DMS153 (cell line): Measurements from ENCODE around the gene SMAD1.
"Not testable (repeated sequence)": the region's sequence is repeated elsewhere in the genome, so short reads cannot be mapped to it uniquely, and the experiment has no call there.

Source experiments
- DNase-seq: peaks from one replicate; lab custom pipeline; 2025; lab: John Stamatoyannopoulos, UW

Gene SMAD1

DNA sequence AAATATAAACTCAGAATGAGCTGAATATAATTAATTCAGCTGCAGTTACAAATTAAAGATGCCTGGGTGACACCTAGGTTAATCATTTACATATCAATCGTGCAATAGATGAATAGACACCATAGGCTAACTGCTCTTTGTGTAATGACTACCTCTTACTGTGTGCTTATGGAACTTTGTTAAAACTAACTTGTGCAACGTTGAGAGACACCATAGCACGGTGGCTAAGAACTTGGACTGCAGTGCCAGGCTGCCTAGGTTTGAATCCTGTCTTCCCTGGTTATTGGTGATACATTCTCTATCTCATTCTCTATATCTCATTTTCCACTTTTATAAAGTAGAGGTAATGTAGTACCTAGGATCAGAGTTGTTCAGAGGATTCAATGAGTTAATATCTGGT is 46.9 kb downstream of the SMAD1 start:
- no peak for DNase-seq

DNA sequence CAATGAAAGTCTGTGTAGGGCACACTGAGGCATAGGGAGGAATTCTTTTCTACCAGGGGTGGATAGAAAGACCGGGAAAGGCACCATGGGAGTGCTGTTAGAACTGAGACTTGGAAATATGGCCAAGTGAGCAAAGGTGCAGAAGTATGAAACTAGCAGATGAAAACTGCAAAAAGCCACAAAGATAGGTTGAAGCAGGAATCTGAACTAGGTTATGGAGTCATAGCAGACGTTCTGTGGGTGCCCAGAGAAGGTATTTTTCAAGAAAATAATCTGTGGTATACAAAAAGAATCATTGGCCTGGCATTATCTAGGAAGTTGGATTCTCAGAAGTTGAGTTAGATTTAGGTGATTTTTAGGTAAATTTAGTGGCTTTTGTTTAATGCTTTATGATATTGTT is 48.5 kb downstream of the SMAD1 start:
- DNase-seq, result no peak

DNA sequence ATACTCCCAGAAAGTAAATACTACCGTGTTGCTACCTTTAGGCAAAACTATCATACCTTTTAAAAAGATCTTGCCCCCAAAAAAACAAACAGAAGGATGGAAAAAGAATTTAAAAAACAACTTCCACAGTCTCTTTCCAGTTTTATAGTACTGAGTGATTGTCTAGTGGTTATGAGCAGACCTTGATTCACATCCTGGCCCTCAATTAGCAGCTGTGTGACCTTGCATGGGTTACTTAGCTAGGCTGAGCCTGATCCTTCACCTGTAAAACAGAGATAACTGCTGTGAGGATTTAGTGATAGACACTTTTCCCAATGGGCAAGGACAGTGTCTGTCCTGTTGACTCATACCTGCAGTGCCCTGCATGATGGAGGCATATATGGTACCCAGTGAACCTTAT is 49.0 kb downstream of the SMAD1 start:
- DNase-seq, result no peak

DNA sequence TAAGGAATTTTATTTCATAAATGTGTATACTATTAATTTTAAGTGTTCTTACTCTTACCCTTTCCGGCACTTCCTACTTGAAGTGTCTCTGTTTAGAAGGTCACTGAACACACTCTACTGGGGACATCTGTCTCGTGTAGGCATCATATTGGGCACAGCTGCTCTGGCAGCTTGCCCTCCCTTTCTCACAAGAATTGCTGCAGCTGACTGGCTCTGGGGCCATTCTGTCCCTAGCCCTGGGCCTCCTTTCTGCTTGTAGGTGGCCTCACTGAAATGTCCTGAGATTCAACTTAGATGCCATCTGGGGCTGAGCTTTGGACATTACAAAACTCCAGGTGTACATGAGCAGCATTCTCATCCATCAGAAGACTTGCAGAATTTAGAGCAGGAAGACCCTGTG is 49.6 kb downstream of the SMAD1 start:
- no peak for DNase-seq

DNA sequence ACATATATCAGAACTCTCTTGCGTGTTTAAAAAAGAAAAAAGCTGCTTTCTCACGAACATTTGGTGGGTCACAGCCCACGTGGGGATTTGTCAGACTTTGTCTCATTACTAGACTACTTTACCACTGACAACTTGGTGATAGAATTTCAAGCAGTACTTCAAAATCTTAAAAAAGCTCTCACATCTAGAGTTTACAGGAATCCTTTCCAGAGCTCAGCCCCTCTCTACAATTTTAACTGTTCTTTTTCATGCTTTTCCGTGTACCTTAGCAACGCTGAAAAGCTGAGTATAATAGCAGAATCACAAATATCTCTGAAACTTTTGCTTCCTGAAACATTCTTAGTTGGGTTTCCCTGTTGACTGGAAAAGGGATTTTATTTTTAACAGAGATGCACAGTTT is 50.2 kb downstream of the SMAD1 start:
- no peak for DNase-seq

DNA sequence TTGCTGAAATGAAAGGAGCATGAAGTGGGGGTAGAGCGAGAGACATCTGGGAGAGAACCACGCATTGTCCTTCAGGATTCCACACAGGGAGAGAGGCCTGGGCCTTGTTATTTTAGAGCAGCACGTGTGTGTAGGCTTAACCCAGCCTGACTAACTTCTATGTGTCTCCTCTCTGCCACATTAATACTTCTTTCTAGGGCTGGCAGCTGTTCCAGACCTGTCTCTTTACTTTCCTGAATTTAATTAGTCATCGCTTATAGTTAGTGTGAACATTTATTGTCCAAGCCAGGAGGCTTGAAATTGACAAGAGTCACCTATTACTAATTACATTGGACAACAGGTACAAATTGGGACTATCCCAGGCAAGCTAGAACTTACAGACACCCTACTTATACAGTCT is 51.3 kb downstream of the SMAD1 start:
- no peak for DNase-seq

DNA sequence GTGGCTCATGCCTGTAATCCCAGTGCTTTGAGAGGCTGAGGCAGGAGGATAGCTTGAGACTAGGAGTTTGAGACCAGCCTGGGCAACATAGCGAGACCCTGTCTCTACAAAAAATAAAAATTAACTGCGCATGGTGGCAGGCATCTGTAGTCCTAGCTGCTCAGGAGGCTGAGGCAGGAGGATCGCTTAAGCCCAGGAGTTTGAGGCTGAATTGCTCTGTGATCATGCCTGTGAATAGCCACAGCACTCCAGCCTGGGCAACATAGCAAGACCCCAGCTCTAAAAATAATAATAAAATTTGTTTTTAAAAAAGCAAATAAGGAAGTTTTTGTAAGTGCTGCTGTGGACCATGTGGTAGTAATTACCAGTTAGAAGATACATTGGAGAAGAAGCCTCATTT is 51.8 kb downstream of the SMAD1 start:
- not testable (repeated sequence) for DNase-seq

DNA sequence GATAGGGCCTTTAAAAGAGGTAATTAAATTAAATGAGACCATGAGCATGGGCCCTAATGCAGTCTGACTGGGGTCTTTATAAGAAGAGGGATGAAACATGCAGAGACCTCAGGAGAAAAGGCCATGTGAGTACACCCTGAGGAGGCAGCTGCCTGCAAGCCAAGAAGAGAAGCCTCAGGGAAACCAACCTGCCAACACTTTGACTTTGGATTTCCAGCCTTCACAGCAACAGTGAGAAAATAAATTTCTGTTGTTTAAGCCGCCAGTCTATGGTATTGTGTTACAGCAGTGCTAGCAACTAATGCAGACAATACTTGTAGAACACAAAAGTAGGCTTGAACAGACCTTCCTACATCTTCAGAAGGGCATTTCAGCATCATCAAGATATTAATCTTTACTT is 52.3 kb downstream of the SMAD1 start:
- DNase-seq, result no peak

DNA sequence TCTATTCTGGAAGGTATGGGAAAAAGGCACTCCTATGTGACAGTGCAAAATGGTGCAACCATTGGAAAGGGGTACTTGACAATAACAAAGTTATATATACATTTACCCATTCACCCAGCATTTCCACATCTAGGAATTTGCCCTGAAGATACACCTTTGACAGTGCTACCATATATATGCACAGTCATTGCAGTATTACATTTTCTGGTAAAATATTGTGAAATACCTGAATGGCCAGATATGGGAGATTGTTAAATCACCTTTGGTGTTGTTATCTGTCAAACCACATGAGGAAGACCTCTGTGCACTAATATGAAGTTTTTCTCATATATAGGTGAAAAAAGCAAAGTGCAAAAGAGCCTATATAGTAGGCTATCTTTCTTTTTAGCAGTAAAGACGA is 53.5 kb downstream of the SMAD1 start:
- no peak for DNase-seq

DNA sequence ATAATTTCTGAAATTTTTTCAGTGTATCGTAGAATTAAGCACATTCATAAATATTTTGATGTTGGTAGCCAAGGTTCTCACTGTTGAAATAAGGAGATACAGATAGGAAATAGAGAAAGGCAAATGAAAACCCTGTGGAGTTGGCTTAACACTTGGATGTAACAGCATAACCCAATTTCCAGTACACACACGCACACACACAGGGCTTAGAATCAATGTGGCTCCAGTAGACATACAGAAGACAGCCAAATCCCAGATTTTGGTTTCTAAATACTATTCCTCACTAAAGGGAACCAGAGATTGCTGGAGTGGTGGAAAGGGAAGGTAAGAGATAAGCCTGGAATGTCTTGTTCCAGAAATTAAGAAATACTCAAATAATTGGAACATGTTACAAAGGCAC is 54.4 kb downstream of the SMAD1 start:
- no peak for DNase-seq

DNA sequence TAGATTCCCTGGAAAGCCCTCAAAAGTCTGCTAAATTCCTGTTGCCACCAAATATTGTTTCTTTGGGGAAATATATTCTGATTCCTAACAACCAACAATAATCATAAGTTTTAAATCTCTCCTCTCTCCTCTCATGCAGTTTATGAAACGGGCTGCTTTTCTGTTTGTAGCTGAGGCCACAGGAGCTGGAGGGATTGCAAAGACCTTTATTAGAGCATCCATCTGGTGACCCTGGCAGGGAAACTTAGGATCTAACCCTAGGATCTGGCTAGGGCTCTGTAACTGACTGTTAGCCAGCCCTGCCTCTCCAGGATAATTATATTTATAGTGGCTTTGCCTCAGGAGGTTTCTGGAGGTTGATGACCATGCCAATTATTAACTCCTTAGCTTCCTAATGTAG is 56.9 kb downstream of the SMAD1 start:
- no peak for DNase-seq

DNA sequence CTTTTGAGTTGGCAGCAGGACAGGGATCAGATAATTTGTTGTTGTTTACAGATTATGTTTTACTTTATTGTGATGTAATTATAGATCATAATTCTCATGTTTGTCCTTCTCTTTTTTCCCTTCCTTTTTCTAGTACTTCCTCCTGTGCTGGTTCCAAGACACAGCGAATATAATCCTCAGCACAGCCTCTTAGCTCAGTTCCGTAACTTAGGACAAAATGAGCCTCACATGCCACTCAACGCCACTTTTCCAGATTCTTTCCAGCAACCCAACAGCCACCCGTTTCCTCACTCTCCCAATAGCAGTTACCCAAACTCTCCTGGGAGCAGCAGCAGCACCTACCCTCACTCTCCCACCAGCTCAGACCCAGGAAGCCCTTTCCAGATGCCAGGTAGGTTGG is 58.0 kb downstream of the SMAD1 start:
- no peak for DNase-seq

DNA sequence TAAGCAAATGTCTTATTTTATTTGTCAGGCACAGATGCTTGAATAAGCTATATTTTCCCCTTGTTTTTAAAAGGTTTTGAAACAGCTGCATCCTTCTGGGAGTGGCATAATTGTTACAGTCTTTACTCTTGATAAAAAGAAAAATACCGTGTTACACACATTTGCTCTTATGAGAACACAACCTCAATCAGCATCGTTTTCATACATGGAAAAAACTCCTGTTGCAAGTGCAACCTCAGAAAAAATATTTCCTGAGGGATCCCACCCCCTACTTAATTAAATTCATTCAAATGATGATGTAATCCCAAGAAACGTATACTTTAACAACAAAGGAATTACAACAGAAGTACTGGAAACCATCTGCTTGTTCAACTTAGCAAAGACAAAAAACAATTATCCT is 58.6 kb downstream of the SMAD1 start:
- no peak for DNase-seq

DNA sequence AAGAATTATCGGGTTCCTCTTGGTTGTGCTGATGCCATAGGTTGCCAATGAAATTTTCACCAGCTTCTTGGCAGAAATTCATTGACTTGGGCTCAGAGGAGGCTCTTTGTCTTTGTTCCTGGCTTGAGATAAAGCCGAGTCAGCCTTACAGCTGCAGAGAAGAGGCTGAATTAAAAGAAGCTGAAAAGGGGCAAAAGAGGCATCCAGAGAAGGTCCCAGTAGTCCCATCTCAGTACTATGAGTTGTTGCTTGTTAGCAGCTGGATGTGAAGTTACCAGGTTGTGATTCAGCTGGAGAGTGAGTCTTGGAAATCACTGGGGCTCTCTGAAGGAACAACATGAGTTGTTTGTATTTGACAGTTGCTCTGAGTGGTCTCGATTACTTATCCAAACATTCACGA is 59.7 kb downstream of the SMAD1 start:
- no peak for DNase-seq

DNA sequence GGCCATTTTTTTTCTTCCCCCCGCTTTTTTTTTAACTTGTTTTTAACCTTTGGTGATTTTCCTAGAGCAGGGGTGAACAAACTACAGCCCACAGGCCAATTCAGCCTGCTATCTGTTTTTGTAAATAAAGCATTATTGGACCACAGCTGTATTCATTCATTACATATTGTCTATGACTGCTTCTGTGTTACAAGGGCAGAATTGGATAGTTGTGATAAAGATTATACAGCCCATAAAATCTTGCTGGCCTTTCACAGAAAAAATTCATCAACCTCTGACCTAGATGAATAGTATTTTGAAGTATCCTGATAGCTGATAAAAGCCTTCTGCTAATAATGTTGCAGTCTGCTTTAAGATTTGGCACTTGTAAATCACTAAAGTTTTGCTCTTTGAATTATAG is 63.4 kb downstream of the SMAD1 start:
- DNase-seq, result no peak

DNA sequence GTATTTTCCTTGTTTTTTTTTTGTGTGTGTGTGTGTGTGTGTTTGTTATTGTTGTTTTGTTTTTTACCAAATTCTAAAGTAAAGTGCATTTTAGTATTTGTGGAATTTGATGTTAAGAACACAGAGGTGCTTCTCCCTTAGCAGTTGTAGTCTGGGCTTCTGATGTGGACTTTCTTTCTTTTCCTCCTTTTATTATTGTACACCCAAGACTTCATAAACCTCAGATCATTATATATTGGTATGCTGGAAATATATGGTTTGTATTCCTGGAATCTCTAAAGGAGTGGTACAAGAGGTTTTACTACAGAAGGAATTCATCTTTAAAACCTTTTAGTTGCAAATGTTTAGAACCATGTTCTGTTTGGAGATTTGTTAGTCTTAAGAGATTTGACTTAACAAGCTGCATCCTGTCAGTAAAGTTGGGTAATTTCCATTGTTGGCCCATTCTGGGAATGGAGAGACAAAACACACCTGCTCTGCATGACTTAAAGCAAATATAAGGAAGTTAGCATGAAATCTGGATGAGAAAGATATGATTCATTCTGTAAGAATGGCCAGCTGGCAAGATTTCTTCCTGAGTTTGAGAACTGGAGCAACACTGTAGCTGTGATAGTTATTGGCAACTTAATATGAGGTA is 64.0 kb downstream of the SMAD1 start:
- DNase-seq, result peak; percentile 4

DNA sequence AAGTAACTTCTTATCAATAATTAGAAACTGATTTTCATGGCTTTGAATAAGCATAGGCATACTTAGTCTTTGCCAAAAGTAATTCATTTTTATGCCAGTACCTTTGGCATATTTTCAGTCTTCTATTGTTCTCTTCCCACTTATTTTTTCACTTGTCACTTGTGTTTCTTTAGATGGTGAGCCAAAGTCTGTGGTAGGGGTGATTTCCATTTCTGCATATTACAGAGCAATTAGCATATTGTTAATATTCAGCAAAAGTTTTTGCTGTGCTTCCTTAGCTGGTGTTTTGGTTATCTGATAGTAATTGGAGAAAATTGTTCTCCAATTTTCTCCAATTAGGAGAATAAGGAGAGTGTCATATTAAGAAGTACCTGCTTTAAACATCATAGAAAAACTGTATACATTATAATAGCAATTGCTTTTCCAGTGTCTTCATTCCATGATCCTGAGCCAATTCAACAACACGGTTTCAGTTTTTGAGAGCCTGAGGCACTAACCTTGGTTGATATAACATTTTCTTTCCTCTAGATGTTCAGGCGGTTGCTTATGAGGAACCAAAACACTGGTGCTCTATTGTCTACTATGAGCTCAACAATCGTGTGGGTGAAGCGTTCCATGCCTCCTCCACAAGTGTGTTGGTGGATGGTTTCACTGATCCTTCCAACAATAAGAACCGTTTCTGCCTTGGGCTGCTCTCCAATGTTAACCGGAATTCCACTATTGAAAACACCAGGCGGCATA is 64.7 kb downstream of the SMAD1 start:
- DNase-seq, result no peak

DNA sequence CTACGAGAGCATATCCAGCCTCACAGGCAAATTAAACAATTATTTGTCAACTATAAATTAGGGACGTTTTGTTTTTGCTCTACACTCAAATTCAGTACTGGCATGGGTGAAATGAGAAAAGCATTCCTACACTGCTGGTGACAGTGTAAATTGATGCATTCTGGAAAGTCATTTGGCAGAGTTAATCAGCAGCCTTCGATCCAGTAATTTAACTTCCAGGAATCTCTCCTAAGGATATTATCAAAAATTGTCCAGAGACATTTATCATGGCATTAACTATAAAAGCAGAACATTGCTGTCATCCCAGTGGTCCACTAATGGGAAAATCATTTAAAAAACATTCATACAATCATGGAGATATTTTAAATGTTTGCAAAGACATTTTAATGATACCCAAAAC is 70.0 kb downstream of the SMAD1 start:
- no peak for DNase-seq

DNA sequence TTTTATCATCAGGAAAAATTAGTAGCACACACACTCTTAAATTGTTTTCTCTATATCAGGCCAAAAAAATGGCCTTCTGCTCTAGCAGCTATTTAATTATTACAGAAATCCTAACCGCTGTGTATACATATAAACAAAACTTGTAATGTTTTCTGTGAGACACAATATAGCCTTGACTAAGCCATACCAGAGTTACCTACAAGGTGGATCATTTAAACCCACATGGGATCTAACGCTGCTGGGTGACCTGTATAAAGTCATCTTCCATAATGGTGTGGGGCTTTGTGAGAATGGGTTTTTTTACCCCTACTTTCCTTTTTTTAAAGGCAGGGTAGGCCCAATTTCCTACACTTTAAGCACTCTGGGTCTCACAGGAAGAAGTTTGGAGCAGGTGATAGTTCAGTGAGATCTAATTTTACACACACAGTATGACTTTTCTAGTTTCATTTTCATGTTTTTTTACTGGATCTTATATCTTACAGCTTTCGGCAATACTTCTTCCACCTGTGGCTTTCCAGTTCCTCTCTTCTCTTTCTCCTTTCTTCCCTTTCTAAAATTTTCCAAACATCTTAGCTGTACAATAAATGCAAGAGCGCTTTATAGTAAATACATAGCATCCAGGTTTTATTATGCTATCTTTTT is 70.6 kb downstream of the SMAD1 start:
- DNase-seq, result no peak

DNA sequence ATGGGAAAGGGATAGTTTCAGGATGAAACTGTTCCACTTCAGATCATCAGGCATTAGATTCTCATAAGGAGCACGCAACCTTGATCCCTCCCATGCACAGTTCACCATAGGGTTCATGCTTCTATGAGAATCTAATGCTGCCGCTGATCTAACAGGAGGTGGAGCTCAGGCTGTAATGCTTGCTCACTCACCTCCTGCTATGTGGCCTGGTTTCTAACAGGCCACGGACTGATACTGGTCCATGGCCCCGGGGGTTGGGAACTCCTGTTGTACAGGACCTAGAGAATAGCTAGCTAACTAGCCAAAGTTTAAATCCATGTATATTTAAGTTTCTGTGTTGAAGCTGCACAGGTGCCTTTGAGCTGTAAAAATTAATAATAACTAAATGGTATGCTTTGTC is 71.7 kb downstream of the SMAD1 start:
- no peak for DNase-seq

DNA sequence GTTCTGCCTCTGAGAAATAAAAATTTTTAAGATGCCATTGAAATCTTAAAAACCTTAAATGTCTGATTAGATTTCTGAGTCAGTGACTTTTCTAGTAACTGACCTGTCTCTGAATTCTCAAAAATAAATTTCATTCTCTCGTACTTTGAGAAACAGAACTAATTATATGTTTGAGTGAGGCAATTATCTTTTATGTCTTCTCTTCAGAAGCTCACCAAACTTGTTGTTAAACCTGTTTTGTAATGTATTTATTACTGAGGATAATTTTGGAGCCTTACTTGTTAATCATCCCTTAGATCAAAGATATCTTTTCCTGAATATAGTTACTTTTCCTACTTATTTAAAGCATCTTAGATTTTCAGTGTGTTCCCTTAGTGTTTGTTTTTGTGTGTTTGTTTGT is 73.0 kb downstream of the SMAD1 start:
- DNase-seq, result no peak

DNA sequence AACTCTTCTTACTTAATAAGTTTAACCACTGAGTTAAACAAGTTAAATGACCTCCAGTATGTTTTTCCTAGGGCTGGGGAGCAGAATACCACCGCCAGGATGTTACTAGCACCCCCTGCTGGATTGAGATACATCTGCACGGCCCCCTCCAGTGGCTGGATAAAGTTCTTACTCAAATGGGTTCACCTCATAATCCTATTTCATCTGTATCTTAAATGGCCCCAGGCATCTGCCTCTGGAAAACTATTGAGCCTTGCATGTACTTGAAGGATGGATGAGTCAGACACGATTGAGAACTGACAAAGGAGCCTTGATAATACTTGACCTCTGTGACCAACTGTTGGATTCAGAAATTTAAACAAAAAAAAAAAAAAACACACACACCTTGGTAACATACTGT is 76.1 kb downstream of the SMAD1 start:
- DNase-seq, result no peak

DNA sequence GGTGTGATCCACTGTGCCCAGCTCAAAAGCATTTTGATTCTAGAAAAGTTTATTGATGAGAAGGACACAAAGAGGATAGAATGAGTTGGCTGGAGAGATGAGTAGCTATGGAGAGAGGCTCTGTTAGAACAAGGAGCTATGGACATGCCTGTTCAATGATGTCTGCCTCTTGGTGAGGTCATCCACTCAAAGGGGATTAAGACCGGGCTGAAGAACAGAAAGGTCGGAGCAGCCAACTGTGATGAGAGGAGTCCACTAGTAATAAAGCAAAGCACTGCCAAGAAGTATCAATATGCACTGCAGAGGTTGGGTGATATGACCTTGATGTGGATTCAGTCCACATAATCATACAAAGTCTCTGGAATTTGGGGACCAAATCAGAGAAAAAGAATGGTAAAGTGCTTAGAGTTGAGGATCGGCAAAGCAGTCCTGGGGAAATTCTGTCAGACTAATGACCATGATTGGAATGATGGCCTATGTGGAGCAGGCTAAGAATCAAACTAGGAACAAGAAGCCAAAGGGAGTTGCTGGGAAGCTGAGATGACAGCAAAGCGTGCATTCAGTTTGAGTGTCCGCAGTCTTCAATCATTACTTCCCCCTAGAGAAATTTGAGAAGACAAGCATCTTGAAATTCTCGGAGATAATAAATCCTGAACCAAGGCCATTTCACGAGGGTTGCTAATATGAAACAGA is 81.8 kb downstream of the SMAD1 start:
- no peak for DNase-seq
